ENCODE data around the gene DAGLA. TPM values are rescaled to one million over a fixed set of nuclear protein-coding genes. Genes with fewer than 3 reads are reported as not detected.

The DAGLA gene
- total RNA-seq, 2 experiments from 2014 or later: 0.05 TPM; not detected in 1

- Mint-ChIP-seq H3K36me3 (ENCODE audit: low read depth) (no peaks in the 10 kb centered on the region), H3K27me3 (no peaks in the 10 kb centered on the region), H3K4me1 (ENCODE audit: low read depth) (peaks cover 29% of the 10 kb centered on the region), H3K4me3 (no peak overlapping the region), H3K27ac (no peak overlapping the region), H3K9me3 (no peaks in the 10 kb centered on the region)
- ChIA-PET POLR2A (no interaction called here), CTCF (interaction anchor here (0.6 to 2.7 kb wide), 7 partner anchors 13 to 252 kb away, joined by 3 to 18 read pairs (median 4); no protein-coding TSS in a partner anchor)
- ATAC-seq: no peak
- no peak for TF ChIP-seq CTCF (IDR thresholded peaks at IDR 0.05)
- no peak for DNase-seq
- intact Hi-C loops (cut with micrococcal nuclease): no loop called here
These were observed 18.2 kb downstream of the DAGLA start for GRCh38 chr11:61698173-61698948.

GRCh38 chr11:61699737-61700160, 19.6 kb downstream of the DAGLA start:
- H3K27ac Mint-ChIP-seq: no peak overlapping the region

GRCh38 chr11:61700212-61700611, 20.0 kb downstream of the DAGLA start:
- Mint-ChIP-seq H3K4me3 (no peak overlapping the region), H3K4me1 (ENCODE audit: low read depth) (peaks cover 29% of the 10 kb centered on the region), H3K27me3 (no peaks in the 10 kb centered on the region), H3K36me3 (ENCODE audit: low read depth) (no peaks in the 10 kb centered on the region), H3K27ac (no peak overlapping the region), H3K9me3 (no peaks in the 10 kb centered on the region)
- TF ChIP-seq CTCF (IDR thresholded peaks at IDR 0.05): no peak
- DNase-seq (no peak), ATAC-seq (no peak)
- intact Hi-C loops (cut with micrococcal nuclease): no loop called here
- ChIA-PET CTCF (no interaction called here), POLR2A (no interaction called here)

More at GRCh38 chr11:61699737-61700160, 19.6 kb downstream of the DAGLA start:
- no peak for TF ChIP-seq CTCF (IDR thresholded peaks at IDR 0.05)
- DNase-seq (no peak), ATAC-seq (no peak)
- no peaks in the 10 kb centered on the region for H3K9me3 Mint-ChIP-seq
- H3K27me3 Mint-ChIP-seq: no peaks in the 10 kb centered on the region
- no peaks in the 10 kb centered on the region for H3K36me3 Mint-ChIP-seq (ENCODE audit: low read depth)
- no peak overlapping the region for H3K4me3 Mint-ChIP-seq
- peaks cover 29% of the 10 kb centered on the region for H3K4me1 Mint-ChIP-seq (ENCODE audit: low read depth)
- CTCF ChIA-PET: interaction anchor here (2.7 kb wide), 1 partner anchor 34 kb away, joined by 18 read pairs; no protein-coding TSS in a partner anchor
- POLR2A ChIA-PET: no interaction called here
- intact Hi-C loops (cut with micrococcal nuclease): no loop called here

DNA sequence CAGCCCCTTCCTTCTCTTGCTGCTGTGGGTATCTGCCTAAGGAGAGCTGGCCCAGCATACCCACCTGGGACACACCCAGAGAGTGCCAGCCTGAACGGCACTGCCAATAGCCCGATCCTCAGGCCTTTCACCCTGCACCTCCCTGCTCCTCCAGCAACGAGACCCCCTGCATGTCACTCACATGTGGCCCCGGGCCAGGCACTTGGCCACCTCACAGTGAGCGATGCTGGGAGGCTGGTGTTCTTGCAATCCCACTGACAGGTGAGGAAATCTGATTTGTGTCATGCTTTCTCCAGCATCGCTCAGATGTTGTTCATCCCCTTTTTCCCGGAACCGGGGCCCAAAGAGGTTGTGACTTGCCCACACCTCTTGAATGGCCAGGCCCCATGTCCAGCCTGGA, 20.5 kb downstream of the DAGLA start:
- ATAC-seq: no peak
- Mint-ChIP-seq H3K27ac (no peak overlapping the region), H3K36me3 (ENCODE audit: low read depth) (no peaks in the 10 kb centered on the region), H3K27me3 (no peaks in the 10 kb centered on the region), H3K4me3 (no peak overlapping the region), H3K4me1 (ENCODE audit: low read depth) (peaks cover 26% of the 10 kb centered on the region), H3K9me3 (no peaks in the 10 kb centered on the region)
- POLR2A ChIA-PET: no interaction called here
- intact Hi-C loops (cut with micrococcal nuclease): no loop called here
- CTCF ChIA-PET: no interaction called here
- no peak for DNase-seq
- no peak for TF ChIP-seq CTCF (IDR thresholded peaks at IDR 0.05)

DNA sequence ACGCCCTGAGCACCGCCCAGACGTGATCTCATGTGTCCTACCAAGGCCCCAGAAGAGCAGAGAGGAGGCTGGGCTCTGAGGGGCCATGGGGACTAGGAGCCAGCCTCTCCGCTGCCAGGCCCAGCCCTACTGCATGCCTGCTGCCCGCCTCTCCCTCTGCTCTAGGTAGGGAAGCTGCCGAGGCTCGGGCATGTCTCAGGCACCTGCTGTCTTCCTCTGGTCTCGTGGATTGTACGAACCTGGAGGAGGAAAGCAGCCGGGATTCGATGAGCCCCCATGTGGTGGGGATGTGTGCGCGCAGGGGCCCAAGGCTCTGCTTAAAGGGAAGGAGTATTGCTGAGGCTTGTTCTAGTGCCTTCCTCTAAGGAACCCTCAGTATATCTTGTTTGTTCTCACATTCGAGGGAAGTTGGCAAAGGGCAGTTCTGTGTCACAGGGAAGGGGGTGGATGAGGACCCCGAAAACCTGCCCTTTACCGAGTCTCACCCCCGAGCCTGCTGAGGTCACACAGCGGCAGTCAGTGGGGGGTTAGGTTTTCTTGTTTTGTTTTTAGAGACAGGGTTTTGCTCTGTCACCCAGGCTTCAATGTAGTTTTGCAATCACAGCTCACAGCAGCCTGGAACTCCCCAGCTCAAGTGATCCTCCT, 21.2 kb downstream of the DAGLA start:
- Mint-ChIP-seq H3K27me3 (no peaks in the 10 kb centered on the region), H3K36me3 (ENCODE audit: low read depth) (no peaks in the 10 kb centered on the region), H3K9me3 (no peaks in the 10 kb centered on the region), H3K4me3 (no peak overlapping the region), H3K4me1 (ENCODE audit: low read depth) (peaks cover 20% of the 10 kb centered on the region), H3K27ac (no peak overlapping the region)
- ChIA-PET CTCF (interaction anchor here (1.1 to 1.6 kb wide), 2 partner anchors 13 to 32 kb away, joined by 3 to 6 read pairs; no protein-coding TSS in a partner anchor), POLR2A (no interaction called here)
- peak; percentile 32 for DNase-seq
- intact Hi-C loops (cut with micrococcal nuclease): no loop called here
- peak; percentile 38 for ATAC-seq
- peak; percentile 27 for TF ChIP-seq CTCF (IDR thresholded peaks at IDR 0.05)

Data from activated CD8-positive, alpha-beta T cell treated with anti-CD3 and anti-CD28 coated beads for 36 hours (primary cell).